Neural progenitor cell (in vitro differentiated cells): ENCODE measurements around the gene MVK.

ENCODE experiments used
- CTCF ChIP-seq: fragments of 200-600 bp; sonication (generic); IDR thresholded peaks from 2 replicates; pipeline ENCODE4 v1.5.1; 2017; ENCODE audit warnings: antibody characterized with exemption, mild to moderate bottlenecking
- EZH2phosphoT487 ChIP-seq: fragments of 200-600 bp; sonication (generic); IDR thresholded peaks from 2 replicates; pipeline ENCODE4 v1.6.1; 2017; ENCODE audit warnings: antibody characterized with exemption

- TF ChIP-seq CTCF: no peak
- no peak for TF ChIP-seq EZH2phosphoT487
Observed at GRCh38 chr12:109613649-109614455, 40.3 kb downstream of the MVK start.
